HG02852 (cell line): Measurements from ENCODE around the gene IL11.

Experiments used
- ATAC-seq: cut with Tn5 transposase; IDR thresholded peaks from one replicate; pipeline ENCODE4 v1.9.1; 2021; ENCODE audit warnings: mild to moderate bottlenecking, moderate library complexity; ENCODE audit not compliant: unreplicated experiment

Gene IL11

DNA sequence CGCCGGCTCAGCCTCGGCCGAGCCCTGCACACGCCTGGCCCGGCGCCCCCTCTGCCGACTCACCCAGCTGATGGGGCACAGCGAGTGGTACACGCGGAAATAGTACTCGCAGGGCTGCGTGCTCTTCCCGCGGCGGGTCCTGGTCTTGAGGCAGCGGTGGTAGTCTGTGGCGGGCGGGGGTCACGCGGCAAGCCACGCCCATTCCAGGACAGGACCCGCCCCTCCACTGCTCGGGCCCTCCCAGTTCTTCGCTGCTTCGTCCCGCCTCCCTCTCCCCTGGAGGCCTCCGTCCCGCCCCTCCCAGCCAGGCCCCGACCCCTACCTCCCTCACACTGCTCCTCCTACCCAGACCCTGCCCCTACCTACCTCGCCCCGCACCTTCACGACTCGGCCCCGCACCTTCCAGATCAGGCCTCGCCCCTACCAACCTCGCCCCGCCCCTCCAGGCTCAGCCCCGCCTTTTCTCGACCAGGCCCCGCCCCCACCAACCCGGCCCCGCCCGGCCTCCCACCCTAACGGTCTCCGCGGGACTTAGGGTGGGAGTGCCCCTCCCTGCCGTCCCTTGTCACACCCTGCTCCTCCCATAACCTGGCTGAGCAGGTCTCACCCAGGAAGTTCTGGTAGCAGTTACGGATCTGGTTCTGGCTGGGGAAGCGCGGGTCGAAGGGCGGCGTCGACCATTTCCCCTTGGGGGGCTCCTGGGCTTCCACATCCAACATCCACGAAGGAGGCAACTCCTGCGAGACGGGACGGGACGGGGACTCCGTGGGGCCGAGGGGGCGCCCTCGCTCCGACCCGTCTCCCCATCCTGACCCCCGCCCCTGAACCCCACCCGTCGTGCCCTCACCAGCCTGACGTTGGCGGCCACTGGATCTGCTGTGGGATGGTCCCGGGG, 16.2 kb downstream of the IL11 start:
- ATAC-seq, result no peak

DNA sequence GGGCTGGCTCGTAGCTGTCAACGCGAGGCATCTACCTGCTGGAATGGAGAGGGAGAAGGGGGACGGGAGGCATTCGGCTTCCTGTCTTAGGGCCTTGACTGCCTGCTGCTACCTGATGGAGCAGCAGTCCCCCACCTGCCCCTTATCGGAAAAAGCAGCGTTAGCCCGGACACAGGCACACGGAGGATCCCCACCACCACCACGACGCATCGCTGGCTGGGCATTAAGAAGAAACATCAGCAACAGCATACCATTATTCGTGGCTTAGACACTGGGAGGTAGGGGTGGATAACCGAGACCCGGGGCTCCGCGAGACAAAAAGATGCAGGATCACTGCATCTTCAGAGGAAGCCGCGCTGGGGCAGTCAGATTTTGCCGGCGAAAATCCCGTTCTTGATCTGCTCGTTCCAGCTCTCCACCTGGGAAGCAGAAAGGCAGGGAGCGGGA, 16.9 kb downstream of the IL11 start:
- ATAC-seq, result no peak

DNA sequence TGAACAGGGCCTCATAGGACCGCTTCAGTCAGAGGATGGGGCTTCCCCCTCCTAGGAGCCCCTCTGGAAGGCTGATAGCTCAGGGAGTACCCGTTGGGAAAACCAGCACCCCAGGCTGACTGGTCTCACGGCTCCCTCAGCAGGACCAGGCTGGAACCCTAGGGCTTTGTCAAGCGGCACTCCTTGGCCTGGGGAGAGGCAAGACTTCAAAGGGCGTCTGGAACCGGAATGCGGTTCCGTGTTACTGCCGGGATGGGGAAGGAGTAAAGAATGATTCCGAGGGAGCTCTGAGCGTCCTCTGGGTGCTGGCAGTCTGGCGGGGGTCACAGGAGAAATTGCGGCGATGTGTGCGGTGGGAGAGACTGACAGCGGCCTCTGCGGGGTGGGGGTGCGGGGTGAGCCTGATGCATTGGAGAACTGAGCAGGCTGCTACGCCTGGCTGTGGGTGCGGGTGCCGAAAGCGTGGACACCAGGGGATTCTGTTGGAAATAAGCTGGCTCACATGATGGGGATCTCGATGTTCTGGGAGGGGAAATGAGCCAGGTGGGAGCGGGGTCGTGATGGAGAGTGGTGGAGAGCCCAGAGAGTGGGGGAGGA, 17.6 kb downstream of the IL11 start:
- ATAC-seq, result no peak

DNA sequence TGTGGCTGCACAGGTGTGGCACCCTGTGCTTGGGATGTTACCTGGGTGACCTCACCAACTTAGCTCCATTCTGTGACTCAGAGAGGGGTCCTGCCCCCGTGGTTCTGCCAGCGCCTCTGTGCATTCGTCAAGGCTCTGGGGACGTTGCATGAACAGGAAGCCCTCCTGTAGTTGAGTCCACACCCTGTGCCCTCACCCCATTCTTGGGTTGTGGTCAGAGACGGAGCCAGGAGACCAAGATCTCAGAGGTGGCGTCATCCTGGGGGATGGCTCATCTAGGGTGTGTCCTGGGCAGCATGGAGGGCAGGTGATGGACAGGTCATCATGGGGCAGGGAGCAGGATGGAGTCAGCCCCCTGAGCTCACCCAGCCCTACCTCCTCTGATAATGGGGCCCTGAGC, 18.2 kb downstream of the IL11 start:
- no peak for ATAC-seq

DNA sequence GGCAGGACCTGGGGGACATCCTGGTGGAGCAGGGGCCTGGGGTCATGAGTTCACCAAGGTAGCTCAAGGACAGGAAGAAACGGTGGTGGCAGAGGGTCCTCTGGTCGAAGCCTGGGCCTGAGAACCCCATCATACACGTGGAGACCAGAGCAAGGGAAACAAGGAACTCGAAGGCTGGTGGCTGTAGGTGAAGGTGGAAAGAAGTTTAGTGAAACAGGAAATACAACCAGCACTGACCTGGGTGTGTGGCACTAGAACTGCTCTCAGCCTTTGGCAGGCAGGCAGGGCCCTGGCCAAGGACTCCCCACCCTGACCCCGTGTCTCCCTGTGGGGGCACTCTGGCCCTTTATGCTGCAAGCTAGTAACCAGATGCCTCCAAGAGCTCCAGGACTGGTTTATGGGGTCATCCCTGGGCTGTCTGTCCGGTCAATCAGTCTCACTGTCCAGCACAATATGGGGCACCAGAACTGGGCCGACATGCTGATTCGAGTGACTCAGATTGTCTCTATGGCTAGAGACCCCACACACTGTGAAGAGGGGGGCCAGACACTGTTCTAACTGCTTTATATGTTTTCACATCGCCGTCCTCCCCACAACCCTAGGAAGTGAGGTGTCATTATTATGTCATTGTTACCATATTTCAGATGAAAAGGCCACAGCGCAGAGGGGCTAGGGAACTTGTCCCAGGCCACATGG, 19.5 kb downstream of the IL11 start:
- no peak for ATAC-seq

DNA sequence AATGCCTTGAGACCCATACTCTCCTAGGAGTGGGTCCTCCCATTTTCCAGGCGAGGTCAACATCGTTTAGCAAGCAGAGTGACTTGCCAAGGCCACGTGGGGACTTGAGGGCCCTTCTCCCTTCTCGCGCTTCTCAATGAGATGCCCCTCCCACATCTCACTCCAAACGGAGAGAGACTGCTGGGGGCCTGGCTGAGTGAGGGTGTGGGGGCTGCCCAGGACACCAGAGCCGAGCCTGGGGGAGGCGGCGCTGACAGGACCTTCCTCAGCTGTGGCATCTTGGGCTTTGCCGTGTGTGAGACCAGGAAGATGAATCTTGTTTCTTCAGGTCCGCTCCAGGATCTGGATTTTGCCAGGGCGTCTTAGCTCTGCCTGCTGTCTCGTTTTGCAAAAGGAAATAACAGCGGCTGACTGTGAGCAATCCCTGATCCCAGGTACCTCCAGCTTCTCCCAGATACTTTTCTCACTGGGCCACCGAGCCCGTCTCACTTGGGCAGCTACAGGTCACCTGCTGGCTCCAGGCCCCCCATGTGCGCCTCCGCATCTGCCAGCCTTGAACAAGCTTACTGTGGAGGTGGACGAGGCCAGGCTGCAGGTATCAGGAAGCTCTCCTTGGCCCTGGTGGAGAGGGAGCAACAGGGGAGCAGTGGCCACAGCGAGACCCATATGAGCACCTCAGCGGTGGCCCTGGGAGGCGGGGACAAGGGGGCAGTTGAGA, 21.8 kb downstream of the IL11 start:
- ATAC-seq, result no peak

DNA sequence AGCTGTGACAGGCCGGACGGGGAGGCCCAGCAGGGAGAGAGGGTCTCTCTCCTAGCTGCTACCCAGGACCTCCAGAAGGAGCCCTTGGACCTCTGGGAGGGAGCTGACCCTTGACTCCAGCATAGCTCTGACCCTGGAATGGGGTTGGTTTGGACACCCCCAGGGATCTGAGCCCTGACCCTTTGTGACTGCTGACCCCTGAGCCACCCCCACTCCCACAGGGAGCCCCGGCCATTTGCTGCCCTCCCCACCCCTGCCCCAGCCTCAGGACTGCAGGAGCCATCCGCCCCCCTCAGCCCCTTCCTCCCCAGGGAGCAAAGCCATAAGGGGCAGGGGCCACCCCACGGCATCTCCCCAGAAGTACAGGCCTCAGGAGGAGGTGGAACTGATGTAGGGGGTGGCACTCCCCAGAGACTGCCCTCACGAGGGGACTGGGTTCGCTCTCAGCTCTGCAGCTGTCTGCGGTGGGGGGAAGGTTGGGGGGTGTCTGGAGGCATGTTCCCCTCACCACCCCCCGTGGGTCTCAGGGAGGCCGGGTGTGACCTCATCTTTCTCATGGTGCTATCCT, 22.7 kb downstream of the IL11 start:
- no peak for ATAC-seq

DNA sequence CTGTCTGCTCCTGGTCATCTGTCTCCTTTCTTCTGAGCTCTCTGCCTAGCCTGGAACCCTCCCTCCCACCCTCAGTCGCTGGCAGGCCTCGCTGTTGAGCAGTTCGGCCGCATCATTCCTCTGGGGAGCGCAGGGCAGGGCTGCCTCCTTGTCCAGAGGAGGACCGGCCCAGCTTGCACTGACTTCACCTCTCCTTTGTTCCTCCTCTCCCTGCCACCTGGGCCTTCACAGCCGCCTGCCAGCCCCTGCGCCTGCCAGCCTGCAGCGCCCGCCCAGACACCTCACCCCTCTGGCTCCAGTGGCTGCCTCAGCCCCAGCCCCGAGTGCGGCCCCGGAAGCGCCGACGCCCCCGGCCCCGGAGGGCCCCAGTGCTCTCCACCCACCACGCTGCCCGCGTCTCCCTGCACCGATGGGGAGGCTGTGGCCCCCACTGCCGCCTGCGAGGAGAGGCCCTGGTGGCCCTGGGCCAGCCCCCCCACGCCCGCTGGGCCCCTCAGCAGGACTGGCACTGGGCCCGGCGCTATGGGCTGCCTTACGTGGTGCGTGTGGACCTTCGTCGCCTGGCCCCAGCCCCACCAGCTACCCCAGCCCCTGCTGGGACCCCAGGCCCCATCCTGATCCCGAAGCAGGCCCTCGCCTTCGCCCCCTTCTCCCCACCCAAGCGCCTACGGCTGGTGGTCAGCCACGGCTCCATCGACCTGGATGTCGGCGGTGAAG, 23.4 kb downstream of the IL11 start:
- ATAC-seq, result no peak

DNA sequence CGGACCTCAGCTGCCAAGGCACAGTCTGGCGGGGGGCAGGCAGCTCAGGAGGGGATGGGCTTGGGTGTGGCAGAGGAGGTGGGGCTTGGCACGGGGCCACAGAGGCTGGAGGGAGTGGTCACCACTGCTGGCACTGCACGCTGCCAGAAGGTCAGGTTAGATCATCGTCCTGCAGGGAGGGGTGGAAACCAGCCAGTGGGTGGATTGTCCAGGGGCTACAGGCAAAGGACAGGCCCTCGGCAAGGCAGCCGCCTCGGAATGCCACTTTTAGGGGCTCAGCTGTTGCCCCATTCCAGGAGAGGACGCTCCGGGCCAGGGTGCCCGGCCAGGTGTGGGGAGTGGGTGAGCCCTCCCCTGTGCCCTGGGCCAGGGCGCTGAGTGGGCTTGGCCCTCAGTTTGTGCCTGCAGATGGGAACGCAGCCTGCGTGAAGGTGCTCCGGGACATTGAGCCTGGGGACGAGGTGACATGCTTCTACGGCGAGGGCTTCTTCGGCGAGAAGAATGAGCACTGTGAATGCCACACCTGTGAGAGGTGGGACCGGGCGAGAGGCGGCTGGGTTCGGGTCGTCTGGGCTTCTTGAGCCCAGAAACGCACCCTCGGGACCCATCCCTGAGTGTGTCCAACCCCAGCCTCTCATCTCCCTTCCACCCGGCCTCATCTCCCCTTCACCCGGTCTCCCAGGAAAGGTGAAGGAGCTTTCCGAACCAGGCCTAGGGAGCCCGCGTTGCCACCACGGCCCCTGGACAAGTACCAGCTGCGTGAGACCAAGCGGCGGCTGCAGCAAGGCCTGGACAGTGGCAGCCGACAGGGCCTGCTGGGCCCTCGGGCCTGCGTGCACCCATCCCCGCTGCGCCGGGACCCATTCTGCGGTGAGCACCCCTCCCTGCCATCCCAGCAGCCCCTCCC, 24.2 kb downstream of the IL11 start:
- no peak for ATAC-seq

DNA sequence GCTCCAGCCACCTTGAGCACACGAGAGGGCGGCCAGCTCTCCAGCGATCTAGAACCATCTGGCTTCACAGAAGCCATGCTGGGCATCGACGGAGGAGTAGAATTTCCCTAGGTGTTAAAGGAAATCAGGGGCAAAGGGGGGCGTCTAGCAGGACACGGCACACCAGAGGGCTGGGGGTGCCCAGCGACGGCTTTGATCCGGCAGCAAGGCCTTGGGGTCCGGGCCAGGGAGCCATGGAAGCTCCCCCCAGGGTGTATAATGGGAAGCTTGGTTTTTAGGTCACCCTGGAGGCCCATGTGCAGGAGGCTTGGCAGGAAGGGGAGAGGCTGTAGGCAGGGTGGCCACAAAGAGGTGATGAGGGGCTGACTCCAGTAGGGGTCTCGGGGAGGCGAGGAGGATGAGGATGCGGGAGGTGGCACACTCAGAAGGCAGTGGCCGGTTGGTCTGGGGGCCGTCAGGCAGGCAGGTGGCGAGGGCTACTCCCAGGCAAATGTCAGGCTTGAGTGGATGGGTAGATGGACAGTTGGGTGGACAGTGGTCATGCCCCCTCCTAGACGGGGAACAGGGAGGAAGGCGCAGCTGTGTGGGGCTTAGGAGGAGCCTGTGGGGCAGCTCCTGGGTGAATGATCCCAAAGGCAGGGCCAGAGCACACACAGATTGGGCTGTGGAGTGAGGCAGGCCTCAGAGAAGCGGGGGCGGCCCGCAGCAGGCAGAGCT, 25.0 kb downstream of the IL11 start:
- no peak for ATAC-seq

DNA sequence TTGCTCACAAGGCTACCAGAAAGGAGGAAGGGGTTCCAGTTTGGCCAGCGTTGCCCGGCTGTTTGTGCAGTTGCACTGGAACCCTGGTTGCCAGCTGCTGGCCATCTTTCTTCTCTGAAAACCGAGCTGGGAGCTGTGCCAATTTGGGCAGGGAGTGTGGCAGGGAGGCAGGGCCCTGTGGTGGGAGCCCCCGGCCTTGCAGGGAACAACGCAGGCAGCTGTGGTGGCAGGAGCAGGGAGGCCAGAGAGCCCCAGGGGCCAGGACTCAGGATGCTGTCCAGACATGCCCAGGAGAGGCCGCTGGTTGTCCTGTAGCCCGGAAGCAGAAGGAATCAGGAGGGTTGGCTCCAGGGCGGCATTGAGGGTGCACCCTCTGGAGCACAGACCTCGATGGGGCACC, 25.8 kb downstream of the IL11 start:
- no peak for ATAC-seq

DNA sequence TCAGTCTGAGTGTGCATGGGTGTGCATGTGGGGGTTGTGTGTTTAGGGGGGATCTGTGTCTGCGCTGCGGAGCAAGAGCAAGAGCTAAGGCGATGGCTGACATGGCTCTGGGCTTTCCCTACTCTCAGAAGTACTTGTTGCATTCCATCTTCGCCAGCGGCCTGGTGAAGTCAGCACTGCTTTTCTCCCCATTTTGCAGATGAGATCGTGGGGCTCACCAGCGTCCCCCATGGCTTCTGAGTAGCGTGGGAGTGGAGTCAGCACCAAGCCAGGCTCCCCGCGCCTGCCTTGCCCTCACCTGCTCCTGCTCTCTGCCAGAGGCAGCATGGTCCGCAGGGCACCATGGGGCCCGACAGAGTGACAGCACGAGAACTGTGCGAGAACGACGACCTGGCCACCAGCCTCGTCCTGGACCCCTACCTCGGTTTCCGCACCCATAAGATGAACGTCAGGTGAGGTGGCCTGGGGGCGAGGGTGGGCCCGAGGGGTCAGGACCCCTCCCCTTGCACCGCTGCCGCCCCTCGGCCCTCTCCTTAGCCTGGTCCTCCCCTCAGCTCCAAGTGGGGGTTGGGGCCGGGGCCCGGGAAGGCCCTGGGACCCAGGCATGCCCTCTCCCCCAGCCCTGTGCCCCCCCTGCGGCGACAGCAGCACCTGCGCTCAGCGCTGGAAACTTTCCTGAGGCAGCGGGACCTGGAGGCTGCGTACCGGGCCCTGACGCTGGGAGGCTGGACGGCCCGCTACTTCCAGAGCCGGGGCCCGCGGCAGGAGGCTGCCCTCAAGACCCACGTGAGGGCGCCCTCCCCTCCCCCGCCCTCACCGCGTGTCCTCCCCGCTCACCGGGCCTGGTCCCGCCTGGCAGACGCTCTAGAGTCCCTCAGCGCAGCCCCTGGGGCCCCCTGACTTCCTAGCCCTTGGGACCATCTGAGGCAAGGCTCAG, 28.4 kb downstream of the IL11 start:
- no peak for ATAC-seq

DNA sequence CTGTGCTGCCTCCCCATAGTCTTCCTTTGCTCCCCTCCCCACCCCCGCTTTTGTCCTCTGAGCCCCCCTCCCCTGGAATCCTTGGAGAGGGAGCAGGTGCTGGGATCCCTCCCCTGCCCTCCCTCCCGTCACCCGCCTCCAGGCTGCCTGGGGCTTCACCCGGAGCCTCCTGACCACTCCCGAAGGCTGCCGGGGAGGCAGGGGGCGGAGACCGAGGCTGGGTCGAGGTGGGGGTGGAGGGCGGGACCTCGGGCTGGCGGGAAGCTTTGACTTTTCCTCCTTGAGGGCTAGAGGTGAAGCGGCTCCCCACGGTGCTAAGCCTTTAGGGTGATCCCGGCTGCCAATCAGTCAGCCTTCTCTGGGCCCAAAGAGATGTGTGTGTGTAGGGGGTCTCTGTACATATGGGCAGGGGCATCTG, 29.1 kb downstream of the IL11 start:
- ATAC-seq, result no peak

DNA sequence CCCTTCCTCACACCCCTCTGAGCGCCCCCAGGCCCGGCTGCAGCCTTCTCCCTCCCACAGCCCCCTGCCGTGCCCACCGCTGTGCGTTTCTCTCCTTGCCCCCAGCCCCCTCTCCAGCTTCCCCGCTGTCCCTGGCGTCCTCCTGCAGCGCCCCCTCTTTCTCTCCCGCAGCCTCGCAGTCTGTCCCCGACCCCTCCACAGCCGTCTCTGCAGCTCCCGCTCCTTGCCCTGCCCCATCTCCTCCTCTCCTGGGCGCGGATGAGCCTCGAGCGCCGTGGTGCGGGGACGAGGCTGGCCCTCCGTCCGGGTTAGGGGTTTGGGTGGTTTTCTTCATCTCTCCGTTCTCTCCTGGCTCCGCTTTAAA, 29.5 kb downstream of the IL11 start:
- ATAC-seq, result no peak

DNA sequence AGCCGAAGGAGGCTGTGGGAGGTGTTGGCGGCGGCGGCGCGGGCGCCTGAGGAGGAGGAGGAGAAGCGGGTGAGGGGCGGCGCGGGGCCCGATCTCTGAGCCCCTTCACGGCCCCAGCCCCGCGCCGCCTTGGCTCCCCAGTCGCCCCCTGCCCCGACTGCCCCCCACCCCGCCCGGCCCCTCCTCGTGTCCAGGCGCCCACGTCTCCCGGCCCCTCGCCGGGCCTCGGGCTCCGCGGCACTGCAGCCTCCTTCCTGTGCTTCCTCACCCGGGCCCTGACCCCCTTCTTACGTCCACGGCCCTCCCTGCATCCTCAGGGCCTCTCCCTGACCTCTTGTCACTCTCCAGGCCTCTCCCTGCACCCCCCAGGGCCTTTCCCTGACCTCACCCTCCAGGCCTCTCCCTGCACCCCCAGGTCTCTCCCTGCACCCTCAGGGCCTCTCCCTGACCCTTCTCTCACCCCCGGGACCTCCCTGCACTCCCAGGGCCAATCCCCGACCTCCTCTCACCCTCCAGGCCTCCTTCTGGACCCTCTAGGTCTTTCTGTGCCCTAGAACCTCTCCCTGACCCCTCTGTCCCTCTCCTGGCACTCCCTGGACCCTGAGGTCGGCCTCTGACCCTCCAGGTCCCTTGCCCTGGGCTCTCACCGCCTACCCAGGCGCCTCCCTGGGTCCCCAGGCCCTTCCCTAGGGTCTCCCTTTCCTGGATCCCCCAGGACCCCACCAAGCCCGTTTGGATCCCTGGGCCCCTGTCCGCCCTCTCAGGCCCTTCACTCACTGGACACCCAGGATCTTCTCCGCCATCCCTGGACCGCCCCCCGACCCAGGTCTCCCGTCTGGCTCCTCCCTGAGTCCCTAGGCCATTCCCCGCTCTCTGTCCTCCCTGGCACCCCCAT, 30.1 kb downstream of the IL11 start:
- no peak for ATAC-seq

DNA sequence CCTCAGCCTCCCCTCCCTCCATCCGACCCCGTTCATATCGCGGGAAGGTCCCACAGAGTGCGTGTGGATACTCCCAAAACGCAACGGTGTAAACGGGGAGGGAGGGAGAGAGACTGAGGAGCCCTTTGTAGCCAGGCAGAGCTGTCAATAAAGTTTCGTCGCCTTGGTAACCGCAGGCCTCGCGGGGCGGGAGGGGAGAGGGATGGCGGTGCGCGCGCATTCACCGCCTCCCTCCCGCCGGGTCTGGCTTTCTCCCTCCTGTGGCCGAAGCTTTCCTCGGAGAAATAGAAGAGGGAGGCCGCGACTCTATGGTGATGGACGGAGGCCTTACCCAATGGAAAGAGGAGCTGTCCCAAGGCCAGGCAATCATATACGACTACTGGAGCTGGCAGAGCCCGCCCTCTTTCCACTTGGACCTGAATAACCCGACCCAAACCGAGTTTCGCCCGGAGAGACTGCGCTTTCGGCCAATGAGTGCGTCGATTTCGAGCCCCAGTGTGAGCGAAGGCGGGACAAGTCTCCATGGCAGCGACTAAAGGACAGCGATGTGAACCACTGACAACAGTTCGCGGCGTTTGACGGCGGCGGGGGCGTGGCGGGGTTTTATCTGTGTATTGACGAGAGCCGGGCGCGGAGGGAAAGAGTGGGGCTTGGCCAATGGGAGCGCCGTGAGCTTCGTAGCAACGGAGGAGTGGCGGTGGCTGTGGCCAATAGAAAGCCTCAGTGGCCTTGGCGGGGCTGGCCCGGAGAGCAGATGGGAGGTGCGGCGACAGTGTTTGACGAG, 31.0 kb downstream of the IL11 start, which contains the start of gene KMT5C:
TSS of gene KMT5C (plus strand) at position 772 of the 784 bp plus-strand sequence. CDS start 2,061 bp downstream, outside the sequence.
- peak; percentile 82 for ATAC-seq
